ENCODE data around the gene LRRC49.
"Not testable (repeated sequence)": the region's sequence is repeated elsewhere in the genome, so short reads cannot be mapped to it uniquely, and the experiment has no call there.

LRRC49 gene, protein sequence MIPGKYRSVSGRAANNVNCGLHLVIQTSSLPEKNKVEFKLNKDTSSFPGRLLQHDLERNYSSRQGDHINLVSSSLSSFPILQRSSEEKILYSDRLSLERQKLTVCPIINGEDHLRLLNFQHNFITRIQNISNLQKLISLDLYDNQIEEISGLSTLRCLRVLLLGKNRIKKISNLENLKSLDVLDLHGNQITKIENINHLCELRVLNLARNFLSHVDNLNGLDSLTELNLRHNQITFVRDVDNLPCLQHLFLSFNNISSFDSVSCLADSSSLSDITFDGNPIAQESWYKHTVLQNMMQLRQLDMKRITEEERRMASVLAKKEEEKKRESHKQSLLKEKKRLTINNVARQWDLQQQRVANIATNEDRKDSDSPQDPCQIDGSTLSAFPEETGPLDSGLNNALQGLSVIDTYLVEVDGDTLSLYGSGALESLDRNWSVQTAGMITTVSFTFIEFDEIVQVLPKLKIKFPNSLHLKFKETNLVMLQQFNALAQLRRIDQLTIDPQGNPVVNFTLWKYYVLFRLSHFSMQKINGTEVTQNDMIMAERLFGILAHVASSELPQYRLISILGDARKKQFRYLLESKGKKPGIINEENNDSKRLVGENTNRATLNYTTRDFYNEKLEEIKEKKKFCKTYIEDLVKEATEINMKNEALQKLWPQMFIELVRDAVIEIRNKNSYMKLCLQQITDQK

DNA sequence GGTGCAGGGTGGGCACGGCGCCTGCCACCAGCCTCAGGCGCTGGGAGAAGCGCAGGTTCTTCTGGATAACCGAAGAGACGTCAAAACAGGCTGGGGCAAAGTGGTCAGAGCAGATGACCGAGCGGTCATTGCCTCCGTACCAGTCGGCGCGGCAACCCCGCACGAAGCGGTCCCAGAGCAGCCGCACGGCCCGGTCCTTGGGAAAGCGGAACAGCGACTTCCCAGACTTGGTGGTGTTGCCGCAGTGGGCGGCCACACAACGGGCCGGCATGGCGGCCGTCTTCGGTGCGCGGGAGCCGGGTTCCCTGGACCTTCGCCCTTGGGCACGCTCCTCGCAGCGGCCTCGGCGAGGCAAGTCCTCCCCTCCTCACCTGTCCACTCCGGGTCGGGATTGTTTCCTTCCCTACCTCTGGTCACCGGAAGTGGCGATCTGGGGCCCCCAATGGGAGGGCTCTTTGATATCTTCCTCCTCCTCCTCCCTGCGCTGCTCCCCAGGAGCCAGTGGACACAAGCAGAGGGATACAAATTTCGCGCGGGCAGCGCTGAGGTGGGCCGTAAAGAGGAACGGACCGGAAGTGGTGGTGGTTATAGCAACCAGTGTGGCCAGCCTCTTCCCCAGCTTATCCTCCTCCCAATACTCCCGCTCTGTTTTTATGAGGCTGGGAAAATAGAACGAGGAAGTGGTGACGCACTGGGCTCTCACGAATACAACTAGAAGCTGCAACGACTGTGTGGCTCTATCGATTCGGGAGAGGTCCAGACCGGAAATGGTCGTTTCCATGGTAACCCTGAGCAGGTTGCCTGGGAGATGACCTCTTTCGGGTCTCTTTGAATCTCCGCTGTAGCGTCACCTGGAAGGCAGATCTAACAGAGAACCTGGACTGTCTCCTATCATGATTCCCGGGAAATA, at the start of gene LRRC49, which contains the start of gene THAP10:
TSS of gene LRRC49 (plus strand) at position 825 of the 910 bp plus-strand sequence. CDS start at position 894, 69 bp downstream.
TSS of gene THAP10 (minus strand) at position 432 of the 910 bp plus-strand sequence. CDS start at position 271, 161 bp downstream.
- no peak for DNase-seq (ENCODE audit: low read depth in 2 of 2)

DNA sequence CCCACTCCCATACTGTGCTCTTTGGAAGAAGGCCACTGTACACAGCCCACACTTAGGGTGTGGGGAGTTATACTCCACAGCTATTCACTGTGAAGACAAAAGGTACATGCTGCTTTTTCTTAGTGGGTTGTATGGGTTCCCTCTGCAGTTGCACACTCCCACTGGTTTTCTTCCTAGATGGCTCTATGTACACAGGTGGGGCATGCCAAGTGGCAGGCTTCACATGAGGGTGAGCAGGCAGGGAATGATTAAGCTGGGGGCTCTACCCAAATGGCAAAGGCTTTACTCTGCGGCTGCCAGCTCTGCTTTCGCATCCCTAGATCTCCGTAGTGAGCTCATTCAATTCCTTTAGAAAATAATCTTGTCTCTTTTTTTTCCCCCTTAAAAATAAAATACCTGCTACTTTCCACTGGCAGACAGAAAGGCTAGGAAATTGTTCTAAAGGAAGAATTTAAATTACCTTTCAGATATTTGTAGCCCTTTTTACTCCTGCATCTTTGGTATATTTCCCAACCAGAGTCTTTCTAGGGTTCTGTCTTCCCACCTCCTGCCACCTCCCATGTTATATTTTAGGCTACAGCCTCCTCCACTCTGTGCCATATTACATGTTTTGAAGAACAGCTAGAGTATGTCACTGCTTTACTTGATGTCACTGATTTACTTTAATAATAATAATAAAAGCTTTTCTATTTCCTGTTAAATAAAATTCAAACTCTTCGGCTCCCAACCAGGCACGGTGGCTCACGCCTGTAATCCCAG, 46.8 kb upstream of the LRRC49 start:
- DNase-seq (ENCODE audit: low read depth in 2 of 2), result no peak

DNA sequence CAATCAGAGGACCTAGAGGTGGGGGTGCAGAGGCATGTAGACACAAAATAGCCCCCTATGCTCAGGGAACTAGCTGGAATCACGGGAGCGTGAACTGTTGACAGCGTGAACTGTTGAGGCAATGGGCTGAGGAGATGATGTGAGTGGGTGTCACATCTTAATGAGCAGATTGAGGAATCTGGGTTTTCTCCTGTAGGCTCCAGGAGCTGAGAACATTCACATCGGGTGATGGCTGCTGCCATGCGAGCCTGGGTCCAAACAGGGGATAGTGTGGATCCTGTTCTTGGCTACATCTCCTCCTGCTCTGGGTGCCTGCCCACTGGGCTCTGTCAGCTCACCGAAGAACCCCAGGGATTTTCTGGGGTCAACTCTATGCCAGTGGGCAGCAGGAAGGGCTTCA, 40.7 kb upstream of the LRRC49 start:
- no peak for DNase-seq (ENCODE audit: low read depth in 2 of 2)

DNA sequence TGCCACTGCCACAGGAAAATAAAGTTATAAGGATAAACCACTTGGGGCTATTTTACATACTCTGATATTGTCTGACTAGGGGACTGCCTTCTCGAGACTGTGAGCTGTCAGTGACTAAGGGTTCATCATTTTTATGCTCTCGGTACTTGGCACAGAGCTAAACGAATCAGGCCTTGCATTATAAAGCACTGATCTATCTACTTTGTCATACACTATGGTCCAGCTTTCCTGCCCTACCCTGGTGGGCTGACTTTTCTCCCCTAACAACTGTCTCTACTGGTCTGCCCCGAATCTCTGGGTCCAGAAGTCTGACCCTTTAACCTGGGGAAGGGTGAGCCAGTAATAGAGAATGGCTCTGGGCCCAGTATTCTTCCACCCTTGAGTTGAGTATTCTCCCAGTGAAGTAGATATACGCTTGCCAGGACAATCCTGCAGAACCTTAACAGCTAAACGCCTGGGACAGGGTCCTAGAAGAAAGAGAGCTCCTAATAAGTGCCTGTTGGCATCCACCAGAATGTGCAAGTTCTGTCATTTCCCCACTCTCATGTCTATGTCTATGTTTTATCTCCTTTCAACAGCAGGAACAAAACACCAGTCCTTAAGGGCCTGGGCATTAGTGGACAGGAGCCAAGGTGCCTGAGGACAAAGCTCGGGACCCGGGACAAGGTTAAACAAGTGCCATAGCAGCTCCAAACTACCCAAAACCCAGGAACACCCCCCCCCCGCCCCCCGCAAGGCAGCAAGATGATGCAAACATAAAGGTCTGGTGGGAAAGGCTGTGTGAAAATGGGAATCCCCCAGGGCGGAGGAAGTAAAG, 39.9 kb upstream of the LRRC49 start:
- no peak for DNase-seq (ENCODE audit: low read depth in 2 of 2)

DNA sequence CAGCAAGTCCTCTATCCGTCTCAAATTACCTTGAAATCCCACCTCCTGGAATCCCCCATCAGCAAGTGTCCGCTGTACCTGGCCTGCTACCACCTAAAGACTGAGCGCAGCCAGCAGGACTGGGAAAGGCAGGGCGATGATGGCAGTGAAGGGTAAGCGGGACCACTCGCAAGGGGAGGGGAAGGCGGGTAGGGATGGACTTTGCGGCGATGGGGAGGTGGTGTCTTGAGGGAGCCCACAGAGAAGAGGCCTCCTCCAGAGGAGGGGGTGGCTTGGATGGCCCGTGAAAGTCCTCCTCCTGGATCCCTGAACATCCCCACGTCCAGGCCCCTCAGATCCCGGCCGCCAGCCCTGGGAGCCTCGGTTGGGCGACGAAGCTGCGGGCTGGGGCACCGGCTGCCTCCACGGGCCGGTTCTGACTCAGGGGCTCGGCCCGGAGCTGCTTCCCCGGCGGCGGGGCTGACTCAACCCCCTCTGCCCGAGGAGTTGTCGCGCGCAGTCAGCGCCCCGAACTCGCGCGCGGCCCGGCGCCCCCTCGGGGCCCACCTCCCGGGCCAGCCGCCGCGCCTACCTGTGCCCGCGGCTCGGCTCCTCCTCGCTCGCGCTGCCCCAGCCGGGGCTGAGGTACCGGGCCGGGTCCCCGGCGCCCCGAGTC, 39.2 kb upstream of the LRRC49 start:
- DNase-seq (ENCODE audit: low read depth in 2 of 2), result no peak

DNA sequence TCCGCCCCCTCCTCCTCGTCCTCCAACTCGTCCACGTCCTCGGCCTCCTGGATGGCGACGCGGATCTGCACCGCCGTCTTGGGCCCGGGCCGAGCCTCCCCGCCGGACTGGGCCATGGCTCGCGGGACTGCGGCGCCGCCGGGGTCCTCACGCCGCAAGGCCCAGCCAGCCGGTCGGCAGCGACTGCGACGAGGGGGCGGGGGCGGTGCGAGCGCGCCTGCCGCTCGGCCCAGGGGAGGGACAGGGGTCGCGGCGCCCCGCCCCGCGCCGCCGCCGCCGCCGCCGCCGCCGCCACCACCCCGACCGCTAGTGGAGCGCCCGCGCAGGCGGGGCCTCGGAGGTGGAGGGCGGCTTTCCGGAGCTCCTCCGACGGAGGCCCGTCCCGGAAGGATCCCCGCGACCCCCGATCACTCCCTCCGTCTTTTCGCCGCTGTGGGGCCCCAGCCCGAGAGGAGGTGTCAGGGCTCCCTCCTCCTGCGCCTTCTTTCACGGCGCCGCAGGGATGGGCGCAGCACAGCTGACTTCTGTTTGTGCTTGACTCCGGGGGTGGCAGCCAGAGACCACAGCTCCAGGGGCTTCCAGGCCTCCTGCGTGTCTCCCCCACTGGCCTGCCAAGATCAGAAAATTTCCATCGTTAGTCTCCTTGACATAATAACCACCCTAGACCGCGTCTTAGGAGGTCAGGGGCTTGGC, 38.5 kb upstream of the LRRC49 start, which contains the start of gene LARP6:
TSS of gene LARP6 (minus strand) at position 185 of the 693 bp plus-strand sequence. CDS start at position 116, 69 bp downstream.
- DNase-seq (ENCODE audit: low read depth in 2 of 2), result no peak

DNA sequence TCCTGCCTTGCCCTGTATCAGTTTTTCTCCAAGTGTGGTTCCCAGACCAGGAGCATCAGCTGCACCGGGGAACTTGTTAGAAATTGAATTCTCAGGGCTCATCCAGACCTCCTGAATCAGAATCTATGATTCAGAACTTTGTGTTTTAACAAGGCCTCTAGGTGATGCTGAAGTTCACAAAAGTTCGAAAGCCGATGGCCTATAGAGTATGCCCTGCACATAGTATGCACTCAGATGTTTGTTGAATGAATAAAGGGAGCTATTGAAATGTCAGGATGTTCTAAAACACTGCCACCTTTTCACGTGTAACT, 38.0 kb upstream of the LRRC49 start:
- DNase-seq (ENCODE audit: low read depth in 2 of 2), result no peak

DNA sequence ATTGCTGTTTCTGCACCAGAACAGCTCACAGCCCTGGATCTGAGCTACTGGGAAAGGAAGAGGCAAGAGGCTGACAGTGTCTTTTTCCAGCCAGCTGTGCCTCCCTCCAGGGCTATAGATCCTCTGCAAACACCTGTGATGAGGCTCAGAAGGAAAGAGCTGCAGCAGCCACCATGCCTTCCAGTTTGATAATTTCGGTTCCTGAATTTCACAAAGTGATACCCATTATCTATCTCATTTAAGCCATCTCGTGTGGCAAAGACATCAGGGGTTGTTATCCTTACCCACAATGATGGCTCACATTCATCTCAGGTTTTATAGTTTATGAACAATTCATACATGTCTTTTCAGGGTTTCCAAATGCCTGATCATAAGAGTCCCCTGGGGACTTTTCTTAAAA, 36.9 kb upstream of the LRRC49 start:
- DNase-seq (ENCODE audit: low read depth in 2 of 2), result no peak

DNA sequence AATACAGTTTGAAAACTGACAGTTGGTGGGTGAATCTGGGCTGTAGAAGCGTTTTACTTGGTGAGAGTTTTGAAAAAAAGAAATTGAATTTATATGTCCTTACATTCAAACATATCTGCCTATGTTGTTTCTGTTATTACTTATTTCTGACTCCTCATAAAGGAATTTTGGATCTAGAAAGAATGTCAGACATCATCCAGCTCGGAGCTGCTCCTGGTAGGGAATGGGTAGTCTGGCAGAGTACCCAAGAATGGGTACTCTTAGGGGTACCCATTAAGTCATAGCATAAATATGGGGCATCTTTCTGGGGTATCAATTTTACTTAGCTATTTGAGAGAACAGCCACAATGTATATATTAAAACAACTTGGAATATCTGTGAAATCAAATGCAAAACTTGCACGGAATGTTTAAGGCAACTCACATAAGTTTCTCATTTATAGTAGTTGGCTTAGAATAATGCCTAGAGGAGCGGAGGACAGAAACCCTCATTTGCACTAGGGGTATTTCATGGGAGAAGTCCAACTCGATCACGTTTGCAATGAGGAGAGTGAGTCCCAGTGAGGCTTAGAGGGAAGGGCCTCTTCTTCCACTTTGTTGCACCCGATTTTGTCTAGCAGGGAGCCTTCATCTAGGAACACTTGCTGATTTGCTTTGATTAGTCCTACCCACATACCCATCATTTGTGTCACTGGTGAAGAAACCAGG, 36.3 kb upstream of the LRRC49 start:
- no peak for DNase-seq (ENCODE audit: low read depth in 2 of 2)

DNA sequence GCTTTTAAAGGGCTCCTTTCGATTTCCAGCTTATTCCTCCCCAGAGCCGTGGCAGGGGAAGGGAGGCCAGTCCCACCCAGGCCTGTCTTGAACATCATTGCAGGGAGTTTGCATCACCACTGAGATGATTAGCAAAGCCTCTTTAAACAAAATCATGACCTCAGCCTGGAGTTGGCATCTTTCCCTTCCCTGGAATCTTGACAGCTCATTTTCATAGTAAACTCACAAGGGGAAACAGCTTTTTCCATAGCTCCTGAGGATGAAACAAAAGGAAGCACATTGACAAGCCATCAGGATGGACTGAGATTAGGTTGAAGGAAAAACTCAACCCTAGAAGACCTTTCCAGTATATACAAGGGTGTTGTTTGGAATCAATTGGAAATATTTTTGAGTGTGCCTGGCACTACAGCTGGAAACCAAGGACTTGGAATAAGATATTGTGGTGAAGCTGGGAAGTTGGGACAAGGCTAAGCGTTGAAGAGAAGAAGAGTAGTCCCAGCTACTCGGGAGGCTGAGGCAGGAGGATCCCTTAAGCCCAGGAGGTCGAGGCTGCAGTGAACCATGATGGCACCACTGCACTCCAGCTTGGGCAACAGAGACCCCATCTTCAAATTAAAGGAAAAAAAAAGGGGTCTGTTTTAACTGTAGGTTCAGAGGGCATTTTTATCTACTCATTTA, 35.6 kb upstream of the LRRC49 start:
- DNase-seq (ENCODE audit: low read depth in 2 of 2), result no peak

DNA sequence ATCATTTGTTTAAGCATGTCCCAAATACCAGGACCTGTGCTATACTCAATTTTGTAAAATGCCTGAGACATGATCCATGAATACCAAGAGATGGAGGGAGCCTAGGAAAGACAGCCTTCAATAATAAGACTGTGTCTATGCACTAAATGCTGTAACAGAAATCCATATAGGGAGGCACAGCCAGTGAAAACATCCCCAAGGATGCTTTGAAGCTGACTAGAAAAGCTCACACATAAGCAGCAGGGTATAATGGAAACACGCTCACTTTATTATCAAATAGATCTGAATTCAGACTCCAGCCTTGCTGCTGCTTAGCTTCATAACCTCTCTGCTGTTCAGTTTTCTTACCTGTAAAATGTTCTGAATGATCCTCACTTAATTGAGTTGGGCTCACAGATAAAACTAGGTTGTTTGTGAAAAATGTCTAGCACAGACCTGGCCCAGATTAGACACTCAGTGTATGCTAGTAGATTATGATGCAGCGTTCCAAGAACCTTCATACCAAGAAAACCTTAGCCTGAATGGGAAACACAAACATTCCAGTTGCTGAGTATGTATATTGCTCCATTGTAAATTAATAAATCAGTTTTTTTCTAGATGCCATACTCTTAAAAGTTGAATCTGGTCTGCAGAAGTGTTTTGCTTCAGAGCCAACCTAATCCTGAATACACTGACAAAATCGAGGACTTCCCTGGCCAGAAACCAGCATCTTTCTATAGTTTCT, 34.9 kb upstream of the LRRC49 start:
- DNase-seq (ENCODE audit: low read depth in 2 of 2), result no peak

DNA sequence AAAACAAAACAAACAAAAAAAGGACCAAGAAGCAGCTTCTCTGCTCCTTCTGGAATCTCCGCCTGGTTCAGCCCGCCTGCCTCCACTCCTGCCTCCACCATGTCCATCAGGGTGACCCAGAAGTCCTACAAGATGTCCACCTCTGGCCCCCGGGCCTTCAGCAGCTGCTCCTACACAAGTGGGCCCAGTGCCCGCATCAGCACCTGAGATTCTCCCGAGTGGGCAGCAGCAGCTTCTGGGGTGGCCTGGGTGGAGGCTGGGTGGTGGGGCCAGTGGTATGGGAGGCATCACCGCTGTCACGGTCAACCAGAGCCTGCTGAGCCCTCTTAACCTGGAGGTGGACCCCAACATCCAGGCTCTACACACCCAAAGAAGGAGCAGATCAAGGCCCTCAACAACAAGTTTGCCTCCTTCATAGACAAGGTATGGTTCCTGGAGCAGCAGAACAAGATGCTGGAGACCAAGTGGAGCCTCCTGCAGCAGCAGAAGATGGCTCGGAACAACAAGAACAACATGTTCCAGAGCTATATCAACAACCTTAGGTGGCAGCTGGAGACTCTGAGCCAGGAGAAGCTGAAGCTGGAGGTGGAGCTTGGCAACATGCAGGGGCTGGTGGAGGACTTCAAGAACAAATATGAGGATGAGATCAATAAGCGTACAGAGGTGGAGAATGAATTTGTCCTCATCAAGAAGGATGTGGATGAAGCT, 33.9 kb upstream of the LRRC49 start:
- DNase-seq (ENCODE audit: low read depth in 2 of 2), result not testable (repeated sequence)

DNA sequence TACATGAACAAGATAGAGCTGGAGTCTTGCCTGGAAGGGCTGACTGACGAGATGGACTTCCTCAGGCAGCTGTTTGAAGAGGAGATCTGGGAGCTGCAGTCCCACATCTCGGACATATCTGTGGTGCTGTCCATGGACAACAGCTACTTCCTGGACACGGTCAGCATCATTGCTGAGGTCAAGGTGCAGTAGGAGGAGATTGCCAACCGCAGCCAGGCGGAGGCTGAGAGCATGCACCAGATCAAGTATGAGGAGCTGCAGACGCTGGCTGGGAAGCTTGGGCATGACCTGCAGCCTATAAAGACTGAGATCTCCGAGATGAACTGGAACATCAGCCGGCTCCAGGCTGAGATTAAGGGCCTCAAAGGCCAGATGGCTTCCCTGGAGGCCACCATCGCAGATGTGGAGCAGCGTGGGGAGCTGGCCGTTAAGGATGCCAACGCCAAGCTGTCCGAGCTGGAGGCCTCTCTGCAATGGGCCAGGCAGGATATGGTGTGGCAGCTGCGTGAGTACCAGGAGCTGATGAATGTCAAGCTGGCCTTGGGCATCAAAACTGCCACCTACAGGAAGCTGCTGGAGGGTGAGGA, 33.2 kb upstream of the LRRC49 start:
- DNase-seq (ENCODE audit: low read depth in 2 of 2), result no peak

DNA sequence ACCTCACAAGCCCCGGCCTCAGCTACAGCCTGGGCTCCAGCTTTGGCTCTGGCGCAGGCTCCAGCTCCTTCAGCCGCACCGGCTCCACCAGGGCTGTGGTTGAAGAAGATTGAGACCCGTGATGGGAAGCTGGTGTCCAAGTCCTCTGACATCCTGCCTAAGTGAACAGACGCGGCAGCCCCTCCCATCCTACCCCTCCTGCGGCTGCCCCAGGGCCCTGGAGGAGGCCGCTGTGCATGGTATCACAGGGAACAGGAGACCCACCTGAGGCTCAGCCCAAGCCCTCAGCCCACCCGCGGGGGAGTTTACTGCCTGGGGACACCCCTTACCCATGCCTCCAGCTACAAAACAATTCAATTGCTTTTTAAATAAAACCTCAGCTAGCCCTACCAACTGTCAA, 32.6 kb upstream of the LRRC49 start:
- no peak for DNase-seq (ENCODE audit: low read depth in 2 of 2)

DNA sequence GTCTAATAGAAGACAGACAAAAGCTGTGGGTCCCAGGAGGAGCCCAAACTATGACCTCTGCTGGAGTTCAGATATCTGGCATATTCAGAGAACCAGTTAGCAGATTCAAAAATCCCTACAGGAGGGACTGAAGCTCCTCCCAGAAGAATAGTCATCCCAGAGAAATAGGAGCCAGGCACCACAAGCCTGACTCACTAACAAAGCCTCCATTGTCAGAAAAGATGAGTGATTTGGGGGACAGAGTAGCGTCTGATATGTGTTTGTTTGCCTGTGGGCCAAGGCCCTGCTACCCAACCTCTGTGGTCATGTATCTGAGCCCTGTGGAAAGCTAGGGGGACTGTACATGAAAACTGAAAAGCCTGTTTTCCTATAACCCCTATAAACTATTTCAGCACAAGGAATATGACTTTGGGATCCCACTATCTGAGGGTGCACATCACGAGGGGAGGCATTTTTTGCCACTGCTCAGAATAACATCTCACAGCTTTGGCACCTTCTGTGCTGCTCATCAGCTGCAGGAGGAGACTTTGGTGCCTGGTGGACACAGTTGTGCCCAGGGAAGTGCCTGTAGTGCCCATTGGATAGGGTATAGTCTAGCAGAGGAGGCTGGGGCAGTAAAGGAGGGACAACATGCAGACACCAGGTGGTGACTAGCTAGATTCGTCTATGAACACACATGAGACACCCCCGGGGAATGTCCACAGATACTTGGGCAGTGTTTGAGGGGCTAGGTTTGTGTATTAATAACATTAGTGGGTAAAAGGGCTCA, 29.0 kb upstream of the LRRC49 start:
- DNase-seq (ENCODE audit: low read depth in 2 of 2), result no peak
